ENCODE results near the gene CELSR1. TPM values are rescaled to one million over a fixed set of nuclear protein-coding genes. Genes with fewer than 3 reads are reported as not detected.

The CELSR1 gene
- total and polyA plus RNA-seq, 2 of the 13 experiments (the other 11 are each of a cell fraction or from before 2014, with no cell fraction given): 0.78 to 1.8 TPM

- TF ChIP-seq, protein P1, sequence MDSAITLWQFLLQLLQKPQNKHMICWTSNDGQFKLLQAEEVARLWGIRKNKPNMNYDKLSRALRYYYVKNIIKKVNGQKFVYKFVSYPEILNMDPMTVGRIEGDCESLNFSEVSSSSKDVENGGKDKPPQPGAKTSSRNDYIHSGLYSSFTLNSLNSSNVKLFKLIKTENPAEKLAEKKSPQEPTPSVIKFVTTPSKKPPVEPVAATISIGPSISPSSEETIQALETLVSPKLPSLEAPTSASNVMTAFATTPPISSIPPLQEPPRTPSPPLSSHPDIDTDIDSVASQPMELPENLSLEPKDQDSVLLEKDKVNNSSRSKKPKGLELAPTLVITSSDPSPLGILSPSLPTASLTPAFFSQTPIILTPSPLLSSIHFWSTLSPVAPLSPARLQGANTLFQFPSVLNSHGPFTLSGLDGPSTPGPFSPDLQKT (CRISPR knock-in tag; IDR thresholded peaks at IDR 0.05; ENCODE audit: borderline replicate concordance): no peak
- TF ChIP-seq FLYWCH1 (CRISPR knock-in tag; IDR thresholded peaks at IDR 0.05): no peak
- 0 out of 2 replicates have a peak, but pooled peaks have one; percentile 19 for TF ChIP-seq PAWR (CRISPR knock-in tag; IDR thresholded peaks at IDR 0.05; ENCODE audit: borderline replicate concordance)
- TF ChIP-seq, protein P2, sequence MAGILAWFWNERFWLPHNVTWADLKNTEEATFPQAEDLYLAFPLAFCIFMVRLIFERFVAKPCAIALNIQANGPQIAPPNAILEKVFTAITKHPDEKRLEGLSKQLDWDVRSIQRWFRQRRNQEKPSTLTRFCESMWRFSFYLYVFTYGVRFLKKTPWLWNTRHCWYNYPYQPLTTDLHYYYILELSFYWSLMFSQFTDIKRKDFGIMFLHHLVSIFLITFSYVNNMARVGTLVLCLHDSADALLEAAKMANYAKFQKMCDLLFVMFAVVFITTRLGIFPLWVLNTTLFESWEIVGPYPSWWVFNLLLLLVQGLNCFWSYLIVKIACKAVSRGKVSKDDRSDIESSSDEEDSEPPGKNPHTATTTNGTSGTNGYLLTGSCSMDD (CRISPR knock-in tag; IDR thresholded peaks at IDR 0.05): no peak
- TF ChIP-seq WIZ (CRISPR knock-in tag; IDR thresholded peaks at IDR 0.05): no peak
- TF ChIP-seq KAT7 (CRISPR knock-in tag; IDR thresholded peaks at IDR 0.05; ENCODE audit: borderline replicate concordance): no peak
- TF ChIP-seq CCAR2 (optimal IDR thresholded peaks at IDR 0.05; ENCODE audit: low read depth, low read length): no peak
- TF ChIP-seq MZF1 (CRISPR knock-in tag; IDR thresholded peaks at IDR 0.05; ENCODE audit: borderline replicate concordance): no peak
- no peak for TF ChIP-seq ZNF703 (CRISPR knock-in tag; IDR thresholded peaks at IDR 0.05; ENCODE audit: borderline replicate concordance)
- no peak for TF ChIP-seq MTERF4 (CRISPR knock-in tag; IDR thresholded peaks at IDR 0.05)
- no peak for TF ChIP-seq PAF1 (CRISPR knock-in tag; IDR thresholded peaks at IDR 0.05)
- TF ChIP-seq ARID4A (CRISPR knock-in tag; IDR thresholded peaks at IDR 0.05; ENCODE audit: borderline replicate concordance): peak; percentile 64; the same call in 1 of the 2 replicates
- TF ChIP-seq ZNF3 (CRISPR knock-in tag; IDR thresholded peaks at IDR 0.05): no peak
- TF ChIP-seq, protein P3, sequence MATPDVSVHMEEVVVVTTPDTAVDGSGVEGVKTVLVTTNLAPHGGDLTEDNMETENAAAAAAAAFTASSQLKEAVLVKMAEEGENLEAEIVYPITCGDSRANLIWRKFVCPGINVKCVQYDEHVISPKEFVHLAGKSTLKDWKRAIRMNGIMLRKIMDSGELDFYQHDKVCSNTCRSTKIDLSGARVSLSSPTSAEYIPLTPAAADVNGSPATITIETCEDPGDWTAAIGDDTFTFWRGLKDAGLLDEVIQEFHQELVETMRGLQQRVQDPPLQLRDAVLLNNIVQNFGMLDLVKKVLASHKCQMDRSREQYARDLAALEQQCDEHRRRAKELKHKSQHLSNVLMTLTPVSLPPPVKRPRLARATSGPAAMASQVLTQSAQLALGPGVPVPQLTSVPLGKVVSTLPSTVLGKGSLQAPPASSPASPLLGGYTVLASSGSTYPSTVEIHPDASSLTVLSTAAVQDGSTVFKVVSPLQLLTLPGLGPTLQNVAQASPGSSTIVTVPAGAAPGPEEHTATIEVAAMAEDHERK (CRISPR knock-in tag; IDR thresholded peaks at IDR 0.05; ENCODE audit: low read depth): no peak
- TF ChIP-seq ZNF282 (IDR thresholded peaks at IDR 0.05; ENCODE audit: partially characterized antibody): no peak
- TF ChIP-seq, protein P4, sequence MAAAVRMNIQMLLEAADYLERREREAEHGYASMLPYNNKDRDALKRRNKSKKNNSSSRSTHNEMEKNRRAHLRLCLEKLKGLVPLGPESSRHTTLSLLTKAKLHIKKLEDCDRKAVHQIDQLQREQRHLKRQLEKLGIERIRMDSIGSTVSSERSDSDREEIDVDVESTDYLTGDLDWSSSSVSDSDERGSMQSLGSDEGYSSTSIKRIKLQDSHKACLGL (CRISPR knock-in tag; IDR thresholded peaks at IDR 0.05): no peak
These were observed 84.2 kb downstream of the CELSR1 start (continued) for GRCh38 chr22:46453006-46453828.
